Measurements from ENCODE around the gene TTYH3. TPM values are rescaled to one million over a fixed set of nuclear protein-coding genes. Genes with fewer than 3 reads are reported as not detected.

Gene TTYH3, protein sequence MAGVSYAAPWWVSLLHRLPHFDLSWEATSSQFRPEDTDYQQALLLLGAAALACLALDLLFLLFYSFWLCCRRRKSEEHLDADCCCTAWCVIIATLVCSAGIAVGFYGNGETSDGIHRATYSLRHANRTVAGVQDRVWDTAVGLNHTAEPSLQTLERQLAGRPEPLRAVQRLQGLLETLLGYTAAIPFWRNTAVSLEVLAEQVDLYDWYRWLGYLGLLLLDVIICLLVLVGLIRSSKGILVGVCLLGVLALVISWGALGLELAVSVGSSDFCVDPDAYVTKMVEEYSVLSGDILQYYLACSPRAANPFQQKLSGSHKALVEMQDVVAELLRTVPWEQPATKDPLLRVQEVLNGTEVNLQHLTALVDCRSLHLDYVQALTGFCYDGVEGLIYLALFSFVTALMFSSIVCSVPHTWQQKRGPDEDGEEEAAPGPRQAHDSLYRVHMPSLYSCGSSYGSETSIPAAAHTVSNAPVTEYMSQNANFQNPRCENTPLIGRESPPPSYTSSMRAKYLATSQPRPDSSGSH
- total RNA-seq: 10 to 100 TPM; 59.5 to 69.9 TPM
- polyA plus RNA-seq (ENCODE audit: insufficient read depth, low read depth, low replicate concordance): 35.6 TPM
- long read RNA-seq, donor 1, full-length matches to known transcripts: 23 of 44 reads
- long read RNA-seq, donor 1, partial matches to known transcripts: 21 of 44 reads
- long read RNA-seq, donor 1, other reads (novel, unspliced or antisense): 0 of 44 reads
- long read RNA-seq, donor 2, full-length matches to known transcripts: 16 of 39 reads
- long read RNA-seq, donor 2, partial matches to known transcripts: 23 of 39 reads
- long read RNA-seq, donor 2, other reads (novel, unspliced or antisense): 0 of 39 reads

DNA sequence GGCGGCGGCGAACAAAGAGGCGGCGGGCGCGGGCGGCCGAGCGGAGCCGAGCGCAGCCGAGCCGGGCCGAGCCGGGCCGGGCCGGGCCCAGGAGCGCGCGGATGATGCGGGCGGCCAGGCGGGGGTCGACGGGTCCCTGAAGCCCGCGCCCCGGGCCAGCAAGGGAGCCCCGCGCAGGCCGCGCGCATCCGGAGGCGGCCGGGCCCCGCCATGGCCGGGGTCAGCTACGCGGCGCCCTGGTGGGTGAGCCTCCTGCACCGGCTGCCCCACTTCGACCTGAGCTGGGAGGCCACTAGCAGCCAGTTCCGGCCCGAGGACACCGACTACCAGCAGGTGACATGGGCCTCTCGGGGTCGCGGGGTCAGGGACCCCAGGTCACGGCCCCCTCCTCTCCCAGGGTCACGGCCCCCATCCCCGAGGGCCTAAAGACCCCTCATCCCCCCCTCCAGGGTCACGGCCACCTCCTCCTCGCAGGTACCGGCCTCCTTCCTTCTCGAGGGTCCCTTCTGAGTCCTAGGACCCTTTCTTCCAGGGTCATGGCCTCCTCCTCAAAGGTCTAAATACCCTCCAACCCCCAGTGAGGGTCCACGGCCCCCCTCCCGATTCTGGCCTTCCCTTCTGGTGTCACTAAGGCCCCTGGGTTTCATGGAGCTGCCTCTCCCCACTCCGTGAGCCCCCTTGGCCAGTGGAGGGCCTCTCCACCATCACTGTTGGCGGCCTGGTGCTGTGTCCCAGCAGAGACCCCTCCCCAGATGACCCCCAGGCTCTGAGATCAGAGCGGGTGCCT, at the start of gene TTYH3:
TSS of gene TTYH3 (plus strand) at position 41 of the 787 bp plus-strand sequence. CDS start at position 211, 170 bp downstream.
- peaks cover 42% of the 10 kb centered on the region for H3K4me1 ChIP-seq
- H3K27me3 ChIP-seq: no peaks in the 10 kb centered on the region
- TF ChIP-seq POLR2A (IDR thresholded peaks at IDR 0.05): no peak
- TF ChIP-seq CTCF (IDR thresholded peaks at IDR 0.05): no peak
- peak within 1 kb of the TSS; percentile 69 to 78 for H3K4me3 ChIP-seq
- H3K27ac ChIP-seq: peak within 1 kb of the TSS; percentile 86 to 88
- intact Hi-C loops (cut with DNase I; ENCODE audit: low total_unique reads): no loop called here
- DNase-seq: peak; percentile 41
- no peaks in the 10 kb centered on the region for H3K9me3 ChIP-seq
- 0% methylated on average over 23 to 46 of the region's 62 CpGs for WGBS, 2 donors
- H3K36me3 ChIP-seq (ENCODE audit: low read depth, missing control alignments): no peaks in the 10 kb centered on the region

GRCh38 chr7:2582006-2582735, 49.6 kb upstream of the TTYH3 start:
- DNase-seq: no peak
- no peaks in the 10 kb centered on the region for H3K36me3 ChIP-seq (ENCODE audit: low read depth, missing control alignments)

GRCh38 chr7:2583798-2584580, 47.8 kb upstream of the TTYH3 start:
- Histone ChIP-seq H3K4me3 (no peak overlapping the region), H3K27me3 (no peaks in the 10 kb centered on the region), H3K27ac (no peak overlapping the region), H3K36me3 (ENCODE audit: low read depth, missing control alignments) (no peaks in the 10 kb centered on the region), H3K9me3 (no peaks in the 10 kb centered on the region), H3K4me1 (no peaks in the 10 kb centered on the region)
- TF ChIP-seq CTCF (IDR thresholded peaks at IDR 0.05) (no peak), POLR2A (IDR thresholded peaks at IDR 0.05) (no peak)
- no peak for DNase-seq
- 94 to 95% methylated on average over 25 to 27 of the region's 54 CpGs for WGBS, 2 donors
- intact Hi-C loops (cut with DNase I; ENCODE audit: low total_unique reads): no loop called here

More at GRCh38 chr7:2582006-2582735, 49.6 kb upstream of the TTYH3 start:
- Histone ChIP-seq H3K27me3 (no peaks in the 10 kb centered on the region), H3K27ac (no peak overlapping the region), H3K4me3 (no peak overlapping the region), H3K9me3 (no peaks in the 10 kb centered on the region), H3K4me1 (no peaks in the 10 kb centered on the region)
- 92 to 93% methylated on average over 23 to 24 of the region's 24 CpGs for WGBS, 2 donors
- intact Hi-C loops (cut with DNase I; ENCODE audit: low total_unique reads): no loop called here
- no peak for TF ChIP-seq CTCF (IDR thresholded peaks at IDR 0.05)
- no peak for TF ChIP-seq POLR2A (IDR thresholded peaks at IDR 0.05)

DNA sequence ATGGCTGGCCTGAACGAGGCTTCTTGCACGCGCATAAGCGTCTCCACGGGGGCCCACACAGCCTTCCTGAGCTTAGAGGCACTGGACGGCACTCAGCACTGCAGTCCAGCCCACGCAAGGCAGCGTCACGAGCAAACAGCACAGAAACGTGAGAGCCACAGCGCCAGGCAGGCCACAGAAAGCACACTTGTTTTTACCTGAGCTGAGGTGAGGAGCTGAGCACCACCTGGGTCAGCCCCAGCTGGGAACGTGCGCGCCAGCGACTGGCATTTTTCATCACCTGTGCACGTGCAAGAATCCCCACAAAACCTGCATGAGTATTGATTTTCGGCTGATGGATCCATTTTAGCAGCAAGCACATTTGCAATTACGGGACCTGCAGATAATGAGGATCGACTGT, 46.3 kb upstream of the TTYH3 start:
- TF ChIP-seq CTCF (IDR thresholded peaks at IDR 0.05): no peak
- no peak for TF ChIP-seq POLR2A (IDR thresholded peaks at IDR 0.05)
- Histone ChIP-seq H3K4me3 (no peak overlapping the region), H3K9me3 (no peaks in the 10 kb centered on the region), H3K4me1 (no peaks in the 10 kb centered on the region), H3K27ac (no peak overlapping the region), H3K27me3 (no peaks in the 10 kb centered on the region), H3K36me3 (ENCODE audit: low read depth, missing control alignments) (no peaks in the 10 kb centered on the region)
- no peak for DNase-seq
- 90 to 92% methylated on average over 19 of the region's 19 CpGs for WGBS, 2 donors
- intact Hi-C loops (cut with DNase I; ENCODE audit: low total_unique reads): no loop called here
